PFSK-1 (cell line): Measurements from ENCODE around the gene KIT. TPM values are rescaled to one million over a fixed set of nuclear protein-coding genes. Genes with fewer than 3 reads are reported as not detected.

Source experiments
- FOXP2 ChIP-seq: optimal IDR thresholded peaks from 2 replicates; pipeline ENCODE3; 2011; ENCODE audit warnings: borderline replicate concordance, control low read depth, inconsistent platforms; ENCODE audit not compliant: insufficient read depth; ENCODE audit errors: extremely low read length, extremely low read depth
- POLR2AphosphoS5 ChIP-seq: IDR thresholded peaks from 2 replicates; pipeline ENCODE4 v1.6.1; 2012; ENCODE audit warnings: low read depth, mild to moderate bottlenecking, control low read depth, low read length, moderate library complexity
- SIN3A ChIP-seq: IDR thresholded peaks from 2 replicates; pipeline ENCODE4 v1.6.1; 2012; ENCODE audit warnings: mild to moderate bottlenecking, low read length, moderate library complexity, borderline replicate concordance; ENCODE audit not compliant: insufficient read depth
- TAF1 ChIP-seq: IDR thresholded peaks from 2 replicates; pipeline ENCODE4 v1.6.1; 2012; ENCODE audit warnings: low read length, control low read depth, borderline replicate concordance; ENCODE audit not compliant: insufficient read depth
- polyA plus RNA-seq: library from polyadenylated mRNA; unstranded; fragments of >200 nt; gene quantifications from one replicate; pipeline ENCODE4 v1.2.1, GENCODE V29; 2012; ENCODE audit warnings: low read depth, missing spikeins; ENCODE audit not compliant: insufficient read length
- TF ChIP-seq, protein P1 (sequence below), 2 experiments: IDR thresholded peaks; 2 replicates each; pipeline versions ENCODE4 v1.6.1 to v1.8.0; 2011 to 2012; ENCODE audit warnings: low read depth in 2 of 2, low read length in 2 of 2, control low read depth in 1 of 2, inconsistent platforms in 1 of 2, mild to moderate bottlenecking in 1 of 2, moderate library complexity in 1 of 2; ENCODE audit not compliant: insufficient read depth in 1 of 2

KIT gene
- polyA plus RNA-seq: not detected

DNA sequence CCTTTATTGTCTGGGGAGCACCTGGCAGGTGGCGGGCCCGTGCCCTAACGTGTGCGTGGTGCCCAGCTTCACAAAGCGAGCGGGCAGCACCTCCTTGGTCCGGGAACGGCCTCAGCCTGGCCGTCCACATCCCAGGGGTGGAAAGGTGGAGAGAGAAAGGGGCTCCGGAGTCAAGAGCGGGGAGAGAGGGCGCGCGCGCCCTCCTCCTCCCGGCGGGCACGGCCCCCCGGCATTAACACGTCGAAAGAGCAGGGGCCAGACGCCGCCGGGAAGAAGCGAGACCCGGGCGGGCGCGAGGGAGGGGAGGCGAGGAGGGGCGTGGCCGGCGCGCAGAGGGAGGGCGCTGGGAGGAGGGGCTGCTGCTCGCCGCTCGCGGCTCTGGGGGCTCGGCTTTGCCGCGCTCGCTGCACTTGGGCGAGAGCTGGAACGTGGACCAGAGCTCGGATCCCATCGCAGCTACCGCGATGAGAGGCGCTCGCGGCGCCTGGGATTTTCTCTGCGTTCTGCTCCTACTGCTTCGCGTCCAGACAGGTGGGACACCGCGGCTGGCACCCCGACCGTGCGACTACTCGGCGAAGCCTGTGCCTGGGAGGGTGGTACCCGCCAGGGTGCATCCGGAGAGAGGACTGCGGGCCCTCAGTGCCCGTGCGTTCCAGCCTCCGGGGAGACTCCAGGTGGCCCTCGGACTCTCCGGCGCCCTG lies at the start of gene KIT:
KIT (plus strand) TSS at position 407 of the 701 bp plus-strand sequence; CDS start at position 465, 58 bp downstream.
- TF ChIP-seq FOXP2 (no peak), POLR2AphosphoS5 (no peak), TAF1 (no peak), SIN3A (no peak)
- TF ChIP-seq, protein P1, sequence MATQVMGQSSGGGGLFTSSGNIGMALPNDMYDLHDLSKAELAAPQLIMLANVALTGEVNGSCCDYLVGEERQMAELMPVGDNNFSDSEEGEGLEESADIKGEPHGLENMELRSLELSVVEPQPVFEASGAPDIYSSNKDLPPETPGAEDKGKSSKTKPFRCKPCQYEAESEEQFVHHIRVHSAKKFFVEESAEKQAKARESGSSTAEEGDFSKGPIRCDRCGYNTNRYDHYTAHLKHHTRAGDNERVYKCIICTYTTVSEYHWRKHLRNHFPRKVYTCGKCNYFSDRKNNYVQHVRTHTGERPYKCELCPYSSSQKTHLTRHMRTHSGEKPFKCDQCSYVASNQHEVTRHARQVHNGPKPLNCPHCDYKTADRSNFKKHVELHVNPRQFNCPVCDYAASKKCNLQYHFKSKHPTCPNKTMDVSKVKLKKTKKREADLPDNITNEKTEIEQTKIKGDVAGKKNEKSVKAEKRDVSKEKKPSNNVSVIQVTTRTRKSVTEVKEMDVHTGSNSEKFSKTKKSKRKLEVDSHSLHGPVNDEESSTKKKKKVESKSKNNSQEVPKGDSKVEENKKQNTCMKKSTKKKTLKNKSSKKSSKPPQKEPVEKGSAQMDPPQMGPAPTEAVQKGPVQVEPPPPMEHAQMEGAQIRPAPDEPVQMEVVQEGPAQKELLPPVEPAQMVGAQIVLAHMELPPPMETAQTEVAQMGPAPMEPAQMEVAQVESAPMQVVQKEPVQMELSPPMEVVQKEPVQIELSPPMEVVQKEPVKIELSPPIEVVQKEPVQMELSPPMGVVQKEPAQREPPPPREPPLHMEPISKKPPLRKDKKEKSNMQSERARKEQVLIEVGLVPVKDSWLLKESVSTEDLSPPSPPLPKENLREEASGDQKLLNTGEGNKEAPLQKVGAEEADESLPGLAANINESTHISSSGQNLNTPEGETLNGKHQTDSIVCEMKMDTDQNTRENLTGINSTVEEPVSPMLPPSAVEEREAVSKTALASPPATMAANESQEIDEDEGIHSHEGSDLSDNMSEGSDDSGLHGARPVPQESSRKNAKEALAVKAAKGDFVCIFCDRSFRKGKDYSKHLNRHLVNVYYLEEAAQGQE (IDR thresholded peaks at IDR 0.05; ENCODE audit: insufficient read depth in 1 of 2, low read depth in 2 of 2, low read length in 2 of 2): no peak

DNA sequence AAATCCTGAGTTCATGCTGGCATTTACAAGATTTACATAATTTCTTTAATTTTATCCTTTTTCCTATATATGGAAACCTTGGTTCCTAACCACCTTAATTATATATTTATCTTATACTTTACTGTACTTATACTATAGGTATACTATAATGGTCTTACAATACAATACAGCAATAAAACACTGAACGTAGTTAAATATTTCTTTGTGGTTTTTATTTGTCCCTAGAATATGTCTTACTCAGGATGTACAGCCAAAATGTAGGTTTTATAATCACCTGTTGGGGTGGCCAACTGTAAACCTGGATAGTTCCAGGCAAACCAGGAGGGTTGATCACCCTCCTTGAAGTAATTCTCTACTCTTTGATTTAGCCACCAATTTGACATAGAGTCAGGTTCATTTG lies 48.4 kb upstream of the KIT start:
- TF ChIP-seq, protein P1 (IDR thresholded peaks at IDR 0.05; ENCODE audit: insufficient read depth in 1 of 2, low read depth in 2 of 2, low read length in 2 of 2): no peak
- no peak for TF ChIP-seq TAF1
- TF ChIP-seq SIN3A: no peak
- no peak for TF ChIP-seq FOXP2
- no peak for TF ChIP-seq POLR2AphosphoS5

DNA sequence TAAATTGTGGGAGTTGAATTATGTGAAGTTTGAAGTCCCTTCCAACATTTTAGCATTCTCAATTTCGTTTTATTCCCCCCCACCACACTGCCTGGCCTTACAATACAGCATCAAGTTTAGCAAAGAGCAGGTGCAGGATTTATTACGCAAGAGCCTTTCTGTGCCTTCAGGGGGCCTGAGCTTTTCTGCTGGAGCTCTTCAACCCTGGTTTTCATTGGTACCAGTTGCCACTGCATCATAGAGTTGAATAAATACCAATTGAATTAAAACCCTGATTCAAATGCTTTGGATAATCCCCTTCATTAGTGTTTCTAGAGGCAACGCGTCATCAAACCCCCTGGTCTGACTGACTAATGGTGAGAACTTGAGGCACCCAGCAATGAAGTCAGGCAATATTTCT lies 43.6 kb upstream of the KIT start:
- TF ChIP-seq, protein P1 (IDR thresholded peaks at IDR 0.05; ENCODE audit: insufficient read depth in 1 of 2, low read depth in 2 of 2, low read length in 2 of 2): no peak

DNA sequence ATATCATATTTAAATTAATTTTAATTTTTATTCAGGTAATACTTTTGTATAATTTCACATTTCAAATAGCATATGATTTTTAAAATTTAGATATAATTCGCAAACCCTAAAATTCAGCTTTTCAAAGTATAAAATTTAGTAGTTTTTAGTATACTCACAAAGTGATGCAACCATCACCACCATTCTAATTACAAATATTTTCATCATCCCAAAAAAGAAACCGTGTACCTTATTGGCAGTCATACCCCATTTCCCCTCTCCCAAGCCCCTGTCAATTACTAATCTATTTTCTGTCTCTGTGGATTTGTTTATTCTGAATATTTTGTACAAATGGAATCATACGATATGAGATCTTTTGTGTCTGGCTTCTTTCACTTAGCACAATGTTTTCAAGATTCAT lies 37.0 kb upstream of the KIT start:
- no peak for TF ChIP-seq FOXP2
- TF ChIP-seq POLR2AphosphoS5: no peak
- TF ChIP-seq TAF1: no peak
- TF ChIP-seq, protein P1 (IDR thresholded peaks at IDR 0.05; ENCODE audit: insufficient read depth in 1 of 2, low read depth in 2 of 2, low read length in 2 of 2): no peak
- no peak for TF ChIP-seq SIN3A

DNA sequence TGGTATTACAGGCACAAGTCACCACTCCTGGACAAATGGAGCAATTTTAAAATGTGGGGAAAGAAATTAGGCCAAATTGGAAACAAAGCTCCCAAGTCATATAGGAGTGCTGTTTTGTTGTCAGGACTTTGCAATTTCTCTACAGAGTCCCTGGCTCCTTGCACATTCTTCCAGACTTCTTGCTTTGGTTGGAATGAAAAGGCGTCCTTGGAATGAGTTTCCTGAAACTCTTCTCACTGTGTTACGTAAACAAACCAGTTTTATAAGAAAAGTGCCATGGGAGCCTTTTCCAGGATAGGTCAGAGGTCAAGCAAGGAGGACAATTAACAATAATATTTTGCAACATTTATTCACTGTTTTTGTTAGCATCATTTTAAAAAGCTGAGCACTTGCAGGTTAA lies 32.4 kb upstream of the KIT start:
- no peak for TF ChIP-seq POLR2AphosphoS5
- no peak for TF ChIP-seq TAF1
- no peak for TF ChIP-seq FOXP2
- TF ChIP-seq, protein P1 (IDR thresholded peaks at IDR 0.05; ENCODE audit: insufficient read depth in 1 of 2, low read depth in 2 of 2, low read length in 2 of 2): no peak
- no peak for TF ChIP-seq SIN3A
